NCI-H2081 treated with DMSO at 0.1 percent for 48 hours (cell line): ENCODE results near the gene MUC6.
"Not testable (repeated sequence)": the region's sequence is repeated elsewhere in the genome, so short reads cannot be mapped to it uniquely, and the experiment has no call there.

ENCODE experiments used
- DNase-seq: peaks from one replicate; lab custom pipeline; 2025; lab: John Stamatoyannopoulos, UW

MUC6 gene

GRCh38 chr11:1024597-1025409, 11.7 kb downstream of the MUC6 start:
- DNase-seq, result no peak

GRCh38 chr11:1023811-1024596, 12.5 kb downstream of the MUC6 start:
- no peak for DNase-seq

GRCh38 chr11:1022908-1023810, 13.4 kb downstream of the MUC6 start:
- no peak for DNase-seq

- DNase-seq, result no peak
Observed at GRCh38 chr11:1022411-1022810, 14.1 kb downstream of the MUC6 start.

- DNase-seq, result no peak
Observed at GRCh38 chr11:1020211-1020905, 16.2 kb downstream of the MUC6 start.

- DNase-seq, result no peak
Observed at GRCh38 chr11:1019321-1019910, 17.1 kb downstream of the MUC6 start.

- no peak for DNase-seq
Observed at GRCh38 chr11:1018091-1018490, 18.4 kb downstream of the MUC6 start.

- DNase-seq, result no peak
Observed at GRCh38 chr11:1017269-1018005, 19.1 kb downstream of the MUC6 start.

- not testable (repeated sequence) for DNase-seq
Observed at GRCh38 chr11:1016610-1017126, 19.9 kb downstream of the MUC6 start.

- DNase-seq, result no peak
Observed at GRCh38 chr11:1015826-1016545, 20.5 kb downstream of the MUC6 start.

GRCh38 chr11:1015064-1015463, 21.5 kb downstream of the MUC6 start:
- DNase-seq, result no peak

- DNase-seq, result no peak
Observed at GRCh38 chr11:1014276-1014675, 22.2 kb downstream of the MUC6 start.

GRCh38 chr11:1013631-1013935, 22.9 kb downstream of the MUC6 start:
- no peak for DNase-seq

- no peak for DNase-seq
Observed at GRCh38 chr11:1012740-1013630, 23.5 kb downstream of the MUC6 start.

GRCh38 chr11:1012291-1012690, 24.2 kb downstream of the MUC6 start:
- no peak for DNase-seq

- DNase-seq, result no peak
Observed at GRCh38 chr11:1011320-1011698, 25.2 kb downstream of the MUC6 start.

- DNase-seq, result no peak
Observed at GRCh38 chr11:1010551-1011319, 25.8 kb downstream of the MUC6 start.

- DNase-seq, result no peak
Observed at GRCh38 chr11:1009991-1010390, 26.5 kb downstream of the MUC6 start.
